HG02798 (cell line): ENCODE measurements around the gene NUTM2F.
"Not testable (repeated sequence)": the region's sequence is repeated elsewhere in the genome, so short reads cannot be mapped to it uniquely, and the experiment has no call there.

Source experiments
- ATAC-seq: cut with Tn5 transposase; IDR thresholded peaks from one replicate; pipeline ENCODE4 v1.9.1; 2021; ENCODE audit warnings: mild to moderate bottlenecking; ENCODE audit not compliant: unreplicated experiment, poor library complexity

The NUTM2F gene

DNA sequence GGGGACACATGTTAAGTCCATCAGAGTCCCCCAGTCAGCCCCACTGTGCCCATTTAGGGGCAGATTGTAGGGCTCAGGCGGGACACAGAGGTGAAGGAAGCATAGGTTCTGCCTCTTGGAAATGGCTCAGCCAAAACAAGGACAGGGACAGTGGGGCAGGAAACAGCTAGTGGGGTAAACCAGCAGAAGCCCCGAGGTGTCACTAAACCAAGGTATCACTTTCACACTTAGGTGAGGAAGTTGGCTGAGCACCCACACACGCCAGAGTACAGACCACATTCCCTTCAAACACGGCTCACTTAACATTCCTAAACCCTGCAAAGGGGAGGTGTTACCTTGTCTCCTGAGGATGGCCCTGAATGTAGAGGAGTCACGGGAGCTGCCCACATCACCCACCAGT, 12.2 kb downstream of the NUTM2F start:
- ATAC-seq: not testable (repeated sequence)

DNA sequence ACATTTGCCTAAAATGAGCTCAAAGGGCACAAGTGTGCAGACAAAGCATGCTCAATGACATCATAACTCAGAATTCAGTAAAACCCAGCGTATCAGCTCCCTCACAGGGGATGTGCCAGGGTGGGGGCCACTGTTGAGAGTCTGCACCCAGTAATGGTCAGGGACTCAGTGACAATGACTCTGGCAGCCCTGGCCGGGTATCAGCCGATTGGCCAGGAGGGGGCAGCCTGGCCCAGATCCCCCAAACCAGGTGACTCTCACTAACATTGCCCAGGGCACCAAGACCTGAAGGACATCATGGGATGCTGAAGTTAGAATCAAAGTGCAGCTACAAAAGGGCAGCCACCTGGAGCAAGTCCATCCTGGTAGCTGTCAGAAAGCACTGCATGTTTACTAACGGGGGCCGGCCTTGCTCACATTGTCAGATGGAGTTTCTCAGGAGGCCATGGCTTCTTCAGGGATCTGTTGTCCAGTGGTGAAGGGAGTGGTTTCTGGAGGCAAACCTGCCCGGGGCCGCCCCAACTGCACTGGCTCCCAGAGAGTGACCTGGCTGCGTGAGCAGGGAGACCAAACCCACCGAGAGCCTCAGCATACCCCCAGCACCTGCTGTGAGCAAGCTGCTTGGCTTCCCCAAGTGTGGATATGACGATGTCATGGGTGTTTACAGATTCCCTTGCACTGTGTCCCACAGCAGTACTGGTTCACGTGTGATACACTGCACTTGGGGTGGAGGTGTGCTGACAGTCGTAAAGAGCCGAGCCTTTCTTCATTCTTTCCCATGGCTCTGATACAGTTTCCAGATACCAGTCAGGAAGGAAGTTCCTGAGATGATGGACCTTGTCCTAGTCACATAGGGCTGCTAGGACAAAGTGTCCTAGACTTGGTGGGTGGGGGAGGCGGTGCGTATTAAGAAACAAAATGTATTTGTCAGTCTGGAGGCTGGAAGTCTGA, 13.1 kb downstream of the NUTM2F start:
- not testable (repeated sequence) for ATAC-seq

DNA sequence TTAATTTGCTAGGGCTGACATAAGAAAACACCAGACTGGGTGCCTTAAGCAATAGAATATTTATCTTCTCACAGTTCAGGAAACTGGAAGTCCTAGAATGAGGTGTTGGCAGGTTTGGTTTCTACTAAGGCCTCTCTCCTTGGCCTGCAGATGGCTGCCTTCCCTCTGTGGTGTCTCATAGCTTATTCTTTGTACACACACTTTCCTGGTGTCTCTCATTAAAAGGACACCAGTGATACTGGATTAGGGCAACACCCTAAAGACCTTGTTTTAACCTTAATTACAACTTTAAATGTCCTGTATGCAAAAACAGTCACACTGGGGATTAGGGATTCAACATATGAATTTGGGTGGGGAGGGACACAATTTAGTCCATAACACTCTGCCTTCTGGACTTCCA, 25.1 kb downstream of the NUTM2F start:
- ATAC-seq: no peak

GRCh38 chr9:94302426-94302825, 26.0 kb downstream of the NUTM2F start:
- ATAC-seq: no peak

- no peak for ATAC-seq
Measured at GRCh38 chr9:94301583-94301982, 26.9 kb downstream of the NUTM2F start.

DNA sequence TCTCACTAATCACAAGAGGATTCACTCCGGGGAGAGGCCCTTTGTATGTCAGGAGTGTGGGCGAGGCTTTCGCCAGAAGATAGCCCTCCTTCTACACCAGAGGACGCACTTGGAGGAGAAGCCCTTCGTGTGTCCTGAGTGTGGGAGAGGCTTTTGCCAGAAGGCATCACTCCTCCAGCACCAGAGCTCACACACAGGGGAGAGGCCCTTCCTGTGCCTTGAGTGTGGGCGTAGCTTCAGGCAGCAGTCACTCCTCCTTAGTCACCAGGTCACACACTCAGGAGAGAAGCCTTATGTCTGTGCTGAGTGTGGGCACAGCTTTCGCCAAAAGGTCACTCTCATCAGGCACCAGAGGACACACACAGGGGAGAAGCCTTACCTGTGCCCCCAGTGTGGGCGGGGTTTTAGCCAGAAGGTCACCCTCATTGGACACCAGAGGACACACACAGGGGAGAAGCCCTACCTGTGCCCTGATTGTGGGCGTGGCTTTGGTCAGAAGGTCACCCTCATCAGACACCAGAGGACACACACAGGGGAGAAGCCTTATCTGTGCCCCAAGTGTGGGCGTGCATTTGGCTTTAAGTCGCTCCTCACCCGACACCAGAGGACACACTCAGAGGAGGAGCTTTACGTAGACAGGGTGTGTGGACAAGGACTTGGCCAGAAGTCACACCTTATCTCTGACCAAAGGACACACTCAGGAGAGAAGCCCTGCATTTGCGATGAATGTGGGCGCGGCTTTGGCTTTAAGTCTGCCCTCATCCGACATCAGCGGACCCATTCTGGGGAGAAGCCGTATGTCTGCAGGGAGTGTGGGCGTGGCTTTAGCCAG, 27.8 kb downstream of the NUTM2F start:
- ATAC-seq: no peak

- no peak for ATAC-seq
Measured at GRCh38 chr9:94298949-94299599, 29.4 kb downstream of the NUTM2F start.

DNA sequence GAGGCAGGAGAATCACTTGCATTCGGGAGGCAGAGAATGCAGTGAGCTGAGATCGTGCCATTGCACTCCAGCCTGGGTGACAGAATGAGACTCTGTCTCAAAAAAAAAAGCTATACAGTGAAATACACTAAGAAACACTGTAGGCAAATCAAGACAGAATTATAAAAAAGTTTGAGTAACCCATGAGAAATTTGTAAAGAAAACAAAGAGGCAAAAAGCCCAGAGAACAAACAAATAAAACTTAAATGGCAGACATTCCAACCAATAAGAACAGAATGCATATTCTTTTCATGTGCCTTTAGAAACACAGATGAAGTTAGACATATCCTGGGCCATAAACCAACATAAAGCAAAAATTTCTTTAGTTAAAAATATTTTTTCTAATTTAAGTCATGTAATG, 38.8 kb downstream of the NUTM2F start:
- no peak for ATAC-seq

DNA sequence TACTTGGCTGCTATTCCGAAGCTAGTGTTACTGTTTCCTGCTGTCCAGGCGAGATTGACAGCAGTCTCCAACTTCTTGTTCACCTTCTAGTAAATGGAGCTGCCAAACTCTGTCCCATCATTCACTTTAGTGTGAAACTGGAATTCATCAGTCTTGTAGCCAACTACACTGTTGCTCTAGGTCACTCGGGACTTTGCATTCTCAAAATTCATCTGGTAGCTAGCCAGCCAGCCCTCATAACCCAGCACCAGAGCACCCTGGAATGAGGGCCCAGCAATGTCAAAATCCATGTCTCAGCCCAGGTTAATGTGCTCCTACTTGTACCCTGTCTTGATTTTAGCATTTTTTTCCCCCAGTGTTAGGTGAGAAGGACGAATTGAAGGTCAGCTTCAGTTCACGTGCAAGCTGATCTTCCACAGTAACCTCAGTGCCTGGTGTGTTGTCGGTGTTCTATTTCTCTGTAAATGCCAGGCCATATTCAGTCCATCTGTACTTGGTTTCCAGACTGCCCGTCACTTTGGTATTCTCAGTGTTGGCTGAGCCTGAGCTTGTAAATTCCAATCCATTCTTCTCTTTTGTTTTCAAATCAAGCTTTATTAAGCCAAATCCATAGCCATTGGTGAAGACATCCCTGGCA, 40.4 kb downstream of the NUTM2F start:
- ATAC-seq: no peak

GRCh38 chr9:94286116-94286515, 42.3 kb downstream of the NUTM2F start:
- ATAC-seq: no peak

DNA sequence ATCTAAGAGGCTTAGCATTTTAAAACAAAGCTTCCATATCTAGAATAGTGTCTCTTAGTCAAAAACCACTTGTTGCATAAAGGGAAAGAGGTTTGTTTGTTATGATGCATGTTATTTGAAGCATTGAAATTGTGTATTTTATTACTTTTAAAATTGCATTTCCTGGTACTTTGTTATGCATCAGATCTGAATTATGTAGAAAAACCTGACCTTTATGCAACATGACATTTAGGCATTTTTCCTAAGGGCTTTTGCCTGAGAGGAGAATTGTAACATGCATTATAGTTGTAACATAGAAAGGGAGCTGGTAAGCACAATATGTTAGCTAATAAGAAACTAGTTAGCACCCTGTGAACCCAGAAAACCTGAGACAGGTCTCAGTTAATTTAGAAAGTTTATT, 47.3 kb downstream of the NUTM2F start:
- no peak for ATAC-seq

DNA sequence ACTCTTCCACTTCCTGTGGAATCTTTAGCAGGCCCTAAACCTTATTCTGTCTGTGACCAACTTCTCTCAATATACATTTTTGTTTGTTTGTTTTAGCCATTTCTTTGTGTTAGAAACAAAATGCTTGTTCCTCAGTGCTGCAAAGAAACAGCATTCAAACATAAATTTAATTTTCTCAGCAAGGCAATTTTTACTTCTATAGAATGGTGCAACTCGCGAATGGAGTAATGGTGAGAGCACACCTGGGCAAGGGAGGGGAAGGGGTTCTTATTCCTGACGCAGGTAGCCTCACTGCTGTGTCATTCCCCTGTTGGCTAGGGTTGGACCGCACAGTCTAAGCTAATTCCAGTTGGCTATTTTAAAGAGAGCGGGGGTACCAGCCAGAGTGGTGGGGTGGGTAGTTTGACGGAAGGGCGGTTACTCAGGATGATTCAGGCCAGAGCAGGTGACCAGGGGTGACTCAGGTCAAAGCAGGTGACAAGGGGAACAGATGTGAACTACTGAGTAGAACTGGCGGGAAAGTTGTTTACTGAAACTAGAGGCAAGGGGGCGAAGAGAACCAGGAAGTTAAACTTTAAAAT, 47.9 kb downstream of the NUTM2F start:
- ATAC-seq: no peak

DNA sequence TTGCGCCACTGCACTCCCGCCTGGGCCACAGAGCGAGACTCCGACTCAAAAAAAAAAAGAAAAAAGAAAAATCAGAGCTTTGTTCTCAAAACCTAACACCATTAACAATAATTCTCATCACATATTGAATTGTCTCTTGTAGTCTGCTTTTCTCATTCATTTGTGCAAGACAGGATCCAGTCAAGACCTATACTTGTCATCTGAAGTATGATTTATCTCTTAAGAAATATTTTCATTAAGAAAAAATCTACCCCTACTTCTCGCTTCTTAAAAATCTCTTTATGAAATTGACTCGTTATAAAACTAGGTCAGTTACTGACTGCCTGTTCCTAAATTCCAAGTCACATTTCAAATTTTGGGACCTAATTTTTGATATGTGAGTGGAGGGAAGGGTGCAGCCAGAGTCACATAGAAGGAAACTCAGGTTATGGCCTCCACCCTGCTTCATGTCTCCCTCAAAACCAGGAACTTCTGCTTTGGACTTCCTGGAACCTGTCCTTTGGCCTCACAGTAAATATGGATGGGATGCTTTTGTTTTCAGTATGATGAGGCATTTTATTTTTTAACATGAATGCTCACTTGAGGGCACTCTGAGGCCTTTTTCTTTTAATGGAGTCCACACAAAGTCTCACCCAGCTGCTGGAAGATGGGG, 50.4 kb downstream of the NUTM2F start:
- no peak for ATAC-seq

GRCh38 chr9:94277029-94277428, 51.4 kb downstream of the NUTM2F start:
- ATAC-seq: not testable (repeated sequence)

DNA sequence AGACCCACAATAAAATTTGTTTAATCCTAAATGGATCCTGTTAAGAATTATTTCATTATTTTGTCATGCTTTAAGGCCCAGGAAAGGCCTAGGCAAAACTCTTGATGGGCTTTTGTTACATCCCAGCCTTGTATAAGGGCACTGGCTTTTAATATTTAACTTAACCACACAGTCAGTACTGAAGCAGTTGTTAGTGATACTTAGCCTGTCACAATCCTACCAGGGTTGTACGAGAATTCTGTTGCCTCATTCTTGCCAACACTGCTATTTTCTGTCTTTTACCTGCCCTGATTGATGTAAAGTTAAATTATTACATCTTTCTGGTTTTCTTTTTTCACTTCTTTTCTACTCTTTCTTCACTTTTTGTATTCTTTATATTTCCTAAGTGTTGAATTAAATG, 58.4 kb downstream of the NUTM2F start:
- ATAC-seq: no peak

GRCh38 chr9:94269264-94269663, 59.2 kb downstream of the NUTM2F start:
- no peak for ATAC-seq
